ENCODE measurements around the gene RCBTB2. TPM values are rescaled to one million over a fixed set of nuclear protein-coding genes. Genes with fewer than 3 reads are reported as not detected.

The RCBTB2 gene
- total RNA-seq, 1 experiment from 2014 or later, result 11.7 TPM

DNA sequence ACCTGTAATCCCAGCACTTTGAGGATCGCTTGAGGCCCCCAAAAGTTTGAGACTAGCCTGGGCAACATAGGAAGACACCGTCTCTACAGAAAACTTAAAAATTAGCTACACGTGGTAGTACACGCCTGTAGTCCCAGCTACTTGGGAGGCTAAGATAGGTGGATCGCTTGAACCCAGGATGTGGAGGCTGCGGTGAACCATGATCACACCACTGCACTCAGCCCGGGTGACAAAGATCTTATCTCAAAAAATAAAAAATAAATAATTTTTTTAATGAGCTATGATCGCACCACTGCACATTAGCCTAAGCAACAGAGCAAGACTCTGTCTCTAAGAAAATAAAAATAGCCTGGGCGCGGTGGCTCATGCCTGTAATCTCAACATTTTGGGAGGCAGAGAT, 6.6 kb downstream of the RCBTB2 start:
- no peak overlapping the region for H2BK15ac ChIP-seq (ENCODE audit: low read depth, low read length)
- Mint-ChIP-seq H3K9me3 (no peaks in the 10 kb centered on the region), H3K27ac (no peak overlapping the region), H3K4me3 (no peak overlapping the region), H3K4me1 (peaks cover 1% of the 10 kb centered on the region in 2 experiments; a peak in 3 of 4 replicates), H3K36me3 (ENCODE audit: insufficient read depth in 1 of 3, low read depth in 3 of 3) (no peaks in the 10 kb centered on the region), H3K27me3 (ENCODE audit: low read depth) (no peaks in the 10 kb centered on the region)
- no peak overlapping the region for H3K56ac ChIP-seq (ENCODE audit: insufficient read length, low read depth, low read length)
- H3K9ac ChIP-seq (ENCODE audit: extremely low read depth, insufficient read length, low read length), result no peak overlapping the region
- H3K27me3 ChIP-seq (ENCODE audit: insufficient read depth, low read length), result no peaks in the 10 kb centered on the region
- WGBS (ENCODE audit: extremely low coverage, insufficient read length, low lambda C conversion rate), result no CpG with 5 or more reads among the region's 10 CpGs
- DNase-seq, result no peak
- H4K8ac ChIP-seq (replicated peaks; ENCODE audit: insufficient read length, low read depth, low read length), result no peak overlapping the region
- no peaks in the 10 kb centered on the region for H3K79me1 ChIP-seq (ENCODE audit: insufficient read depth, low read depth, low read length, poor library complexity, severe bottlenecking)
- H3K23ac ChIP-seq (ENCODE audit: insufficient read length, low read depth, low read length), result no peak overlapping the region
- no peaks in the 10 kb centered on the region for H4K20me1 ChIP-seq (ENCODE audit: control insufficient read depth, insufficient read depth, insufficient read length)
- no peaks in the 10 kb centered on the region for H3K4me1 ChIP-seq (ENCODE audit: insufficient read depth, low read length)
- no peak overlapping the region for H3K27ac ChIP-seq (ENCODE audit: insufficient read length, low read depth, low read length)
- no peak for TF ChIP-seq CTCF (conservative IDR thresholded peaks at IDR 0.05)
- no peak overlapping the region for H3T11ph ChIP-seq (ENCODE audit: low read length)
- no peak overlapping the region for H3K4me2 ChIP-seq (ENCODE audit: insufficient read depth, insufficient read length, low read length)
- no peak overlapping the region for H3K4ac ChIP-seq (ENCODE audit: low read depth, low read length)
- no peak overlapping the region for H2BK120ac ChIP-seq (ENCODE audit: low read depth, low read length, poor library complexity, severe bottlenecking)
- no peak overlapping the region for H4K91ac ChIP-seq (ENCODE audit: insufficient read length, low read depth, low read length)
- no peak overlapping the region for H2BK5ac ChIP-seq (ENCODE audit: insufficient read length, low read length)
- no peak overlapping the region for H2BK12ac ChIP-seq (ENCODE audit: insufficient read length, low read depth, low read length)
- H3K18ac ChIP-seq (ENCODE audit: insufficient read length, low read depth, low read length), result no peak overlapping the region
- H4K5ac ChIP-seq (ENCODE audit: insufficient read length, low read depth, low read length), result no peak overlapping the region
- H3K14ac ChIP-seq (ENCODE audit: insufficient read depth, low read length), result no peak overlapping the region
- H3K23me2 ChIP-seq (ENCODE audit: insufficient read length, low read depth, low read length, poor library complexity, severe bottlenecking), result no peaks in the 10 kb centered on the region
- H2BK20ac ChIP-seq (ENCODE audit: low read depth, low read length, poor library complexity, severe bottlenecking), result no peak overlapping the region
- no peaks in the 10 kb centered on the region for H3K9me3 ChIP-seq (ENCODE audit: control insufficient read depth, low read depth, low read length)
- no peak overlapping the region for H2AK5ac ChIP-seq (ENCODE audit: insufficient read length, low read length)
- H2AFZ ChIP-seq (ENCODE audit: low read length), result no peak overlapping the region
- H3K79me2 ChIP-seq (ENCODE audit: insufficient read depth, low read length), result no peaks in the 10 kb centered on the region; the same call in 1 of the 2 replicates

Measured in H9 (cell line).